Endometrium (tissue), 2 donors: ENCODE results near the gene POM121L2.

Source experiments
- FAIRE-seq: peaks from 2 replicates; lab custom pipeline; 2012; peaks lifted over from hg19 to GRCh38; lab: Jason Lieb, UNC
- donor health status: control.
- donor health status: control.

Gene POM121L2

DNA sequence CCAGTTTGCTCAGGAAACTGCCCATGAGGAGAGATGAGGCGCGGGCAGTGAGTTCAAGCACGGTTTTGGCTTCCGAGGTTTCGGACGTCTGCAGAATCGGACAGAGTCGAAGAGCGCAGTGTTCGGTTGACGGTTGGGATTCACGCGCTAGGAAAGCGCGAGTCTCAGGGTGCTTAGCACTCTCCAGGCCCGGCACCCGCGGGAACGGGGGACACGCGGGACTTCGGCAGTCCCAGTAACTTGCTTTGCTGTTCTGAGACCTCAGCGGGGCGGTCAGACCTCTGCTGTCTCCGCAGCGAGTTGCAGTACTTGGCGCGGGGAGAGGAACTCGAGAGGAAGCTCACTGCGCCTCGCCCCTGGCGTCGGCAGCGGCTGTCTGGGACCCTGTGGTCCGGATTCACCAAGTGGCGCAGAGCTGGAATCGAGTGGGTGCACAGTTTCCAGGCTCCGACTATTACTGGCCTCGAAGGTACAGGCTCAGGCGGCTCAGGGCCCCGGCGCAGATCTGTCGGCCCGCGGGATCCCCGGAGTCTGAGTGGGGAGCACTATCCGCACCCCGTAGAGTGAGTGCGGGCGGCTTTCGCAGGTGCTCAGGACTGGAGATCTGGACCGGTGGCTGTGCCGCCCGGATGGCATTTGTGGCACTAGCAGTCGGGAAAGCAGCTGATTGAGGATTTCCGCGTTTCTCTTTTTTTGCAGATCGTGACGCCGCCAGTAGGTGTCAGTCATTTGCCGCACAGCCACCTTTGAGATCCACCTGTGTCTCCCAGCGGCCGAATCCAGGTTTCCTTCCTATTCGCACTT is at the start of gene POM121L2:
TSS of gene POM121L2 (minus strand) at position 128 of the 804 bp plus-strand sequence. CDS start at position 25, 103 bp downstream.
- FAIRE-seq = no peak

DNA sequence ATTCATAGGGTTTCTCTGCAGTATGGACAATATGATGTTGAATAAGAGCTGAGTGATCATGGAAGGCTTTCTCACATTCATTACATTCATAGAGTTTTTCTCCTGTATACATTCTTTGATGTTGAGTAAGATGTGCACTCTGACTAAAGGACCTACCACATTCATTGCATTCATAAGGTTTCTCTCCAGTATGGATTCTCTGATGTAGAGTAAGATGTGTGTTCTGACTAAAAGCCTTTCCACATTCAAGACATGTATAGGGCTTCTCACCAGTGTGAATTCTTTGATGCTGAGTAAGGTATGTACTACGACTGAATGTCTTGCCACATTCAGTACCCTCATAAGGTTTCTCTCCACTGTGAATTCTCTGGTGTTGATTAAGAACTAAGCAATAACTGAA is 47.2 kb upstream of the POM121L2 start:
- no peak for FAIRE-seq

DNA sequence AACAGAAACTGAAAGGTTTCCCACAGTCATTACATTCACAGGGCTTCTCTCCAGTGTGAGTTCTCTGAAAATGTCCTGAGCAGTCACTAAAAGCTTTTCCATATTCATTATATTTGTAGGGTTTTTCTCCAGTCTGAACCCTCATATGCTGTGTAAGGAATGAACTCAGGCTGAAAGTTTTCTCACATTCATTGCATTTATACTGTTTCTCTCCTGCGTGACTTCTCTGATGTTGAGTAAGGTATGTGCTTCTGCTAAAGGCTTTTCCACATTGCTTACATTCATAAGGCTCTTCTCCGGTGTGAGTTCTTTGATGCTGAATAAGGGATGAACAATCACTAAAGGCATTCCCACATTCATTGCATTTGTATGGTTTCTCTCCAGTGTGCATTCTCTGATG is 46.7 kb upstream of the POM121L2 start:
- FAIRE-seq = no peak

DNA sequence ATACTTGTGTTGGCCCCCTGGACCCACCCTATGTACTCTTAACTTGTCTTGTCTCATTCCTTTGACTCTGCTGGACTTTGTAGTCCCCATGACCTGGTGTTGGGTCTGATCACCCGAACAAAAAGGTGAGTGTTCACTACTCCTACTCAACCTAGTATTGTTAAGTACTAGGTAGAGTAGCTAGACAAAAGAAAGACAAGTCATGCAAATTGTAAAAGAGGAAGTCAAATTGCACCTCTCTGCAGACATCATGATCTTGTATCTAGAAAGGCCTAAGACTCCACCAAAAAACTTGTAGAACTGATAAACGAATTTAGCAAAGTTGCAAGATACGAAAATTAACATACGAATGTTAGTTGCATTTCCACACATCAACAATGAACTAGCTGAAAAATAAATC is 40.8 kb upstream of the POM121L2 start:
- no peak for FAIRE-seq

DNA sequence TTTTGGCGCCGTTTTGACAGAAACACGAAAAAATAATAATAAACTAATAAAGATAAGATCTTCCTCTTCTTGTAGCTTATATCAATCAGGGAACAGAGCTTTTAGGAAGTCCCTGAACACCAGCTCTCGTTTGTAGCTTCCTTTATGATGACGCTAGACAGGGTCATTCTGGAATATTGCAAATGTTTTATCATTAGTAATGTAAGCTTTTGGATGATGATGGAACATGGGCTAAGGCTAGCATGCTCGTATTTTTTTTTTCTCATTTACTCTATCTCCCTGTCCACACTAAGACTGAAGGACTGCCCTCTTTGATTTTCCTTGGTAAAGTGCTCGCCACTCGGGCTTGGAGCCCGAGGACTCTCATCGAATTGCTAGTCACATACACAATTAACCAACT is 22.1 kb upstream of the POM121L2 start:
- no peak for FAIRE-seq

DNA sequence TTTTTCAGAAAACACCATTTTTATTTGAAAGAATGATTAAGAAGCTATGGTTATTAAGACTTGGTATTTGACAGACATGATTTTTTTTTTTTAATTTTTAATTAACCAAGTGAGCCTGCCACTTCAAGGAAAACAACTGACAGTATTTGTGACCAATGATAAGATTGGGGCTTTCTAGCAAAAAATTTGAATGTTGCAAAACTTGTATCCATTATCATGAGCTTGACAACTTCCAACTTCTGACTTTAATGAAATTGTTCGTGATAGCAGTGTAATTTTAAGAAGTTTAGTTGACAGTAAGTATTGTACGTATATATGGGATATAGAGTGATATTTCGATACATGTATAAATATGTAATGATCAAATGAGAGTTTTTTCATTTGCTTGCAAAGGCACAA is 21.6 kb upstream of the POM121L2 start:
- no peak for FAIRE-seq

DNA sequence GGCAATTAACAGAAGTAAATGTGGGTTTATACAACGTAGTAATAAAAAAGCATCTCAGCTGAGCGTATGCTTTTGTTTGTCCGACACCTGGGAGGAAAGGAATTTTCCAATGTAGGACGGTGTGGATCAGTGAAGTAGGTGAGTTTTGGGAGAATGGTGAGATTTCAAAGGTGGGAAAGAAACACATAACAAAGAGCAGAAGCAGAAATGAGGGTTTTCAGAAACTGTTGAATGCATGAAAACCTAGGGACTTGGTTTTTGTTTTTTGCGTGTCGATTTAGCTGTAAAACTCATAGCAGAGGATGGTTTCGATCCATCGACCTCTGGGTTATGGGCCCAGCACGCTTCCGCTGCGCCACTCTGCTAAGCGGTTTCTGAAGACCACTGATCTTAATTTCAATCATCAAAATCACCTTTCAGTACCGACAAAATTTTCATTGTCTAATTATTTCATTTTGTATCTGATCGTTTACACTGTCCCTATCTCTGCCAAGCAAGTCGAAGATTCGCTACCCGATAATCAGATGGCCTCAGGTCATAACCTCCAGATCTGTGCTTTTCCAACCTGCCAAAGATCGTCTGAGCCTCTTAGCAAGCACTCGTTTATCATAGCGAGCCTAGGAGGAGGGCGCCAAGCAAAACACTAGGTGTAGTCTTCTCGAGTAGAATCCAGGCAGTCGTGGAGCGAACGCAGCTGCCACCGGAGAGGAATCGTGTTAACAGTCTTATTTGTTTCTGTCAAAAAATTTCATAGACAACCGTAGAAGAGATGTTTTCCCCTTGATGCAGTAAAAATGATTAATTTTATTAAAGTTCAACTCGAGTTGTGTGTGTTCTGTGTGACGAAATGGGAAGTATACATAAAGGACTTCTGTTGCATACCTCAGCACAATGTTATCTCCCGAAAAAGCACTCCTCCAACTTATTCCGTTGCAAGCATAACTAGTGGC is 20.9 kb upstream of the POM121L2 start:
- no peak for FAIRE-seq

DNA sequence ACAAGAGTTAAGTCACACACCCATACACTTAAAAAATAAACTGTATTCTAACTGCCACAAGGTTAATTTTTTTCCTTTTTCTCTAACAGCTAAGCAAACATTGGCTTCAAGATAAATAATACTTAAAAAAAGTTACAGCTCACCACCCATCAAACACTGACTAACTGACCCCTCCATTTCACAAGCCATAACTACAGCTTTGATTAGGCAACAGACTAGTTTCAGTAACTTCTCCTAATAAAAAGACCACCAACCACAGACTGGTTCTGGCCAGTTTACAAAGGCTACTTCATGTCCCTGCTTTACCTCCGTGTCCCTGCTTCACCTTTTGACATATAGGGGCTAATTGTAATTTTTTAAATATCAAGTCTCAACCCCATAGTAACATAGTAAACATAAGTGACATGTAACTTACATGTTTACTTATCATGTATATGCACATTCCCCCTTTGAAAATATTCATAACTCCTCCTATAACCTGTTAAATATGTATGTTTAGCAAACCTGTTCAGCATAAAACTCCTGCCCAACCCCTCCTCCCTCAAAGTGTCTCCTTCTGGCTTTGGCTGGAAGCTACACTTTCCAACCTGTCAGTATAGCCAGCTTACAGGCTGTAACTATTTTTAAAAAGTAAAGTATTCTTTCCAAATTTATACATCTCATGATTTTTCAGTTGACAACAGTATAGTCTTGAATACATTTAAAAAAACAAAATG is 15.1 kb upstream of the POM121L2 start:
- no peak for FAIRE-seq

DNA sequence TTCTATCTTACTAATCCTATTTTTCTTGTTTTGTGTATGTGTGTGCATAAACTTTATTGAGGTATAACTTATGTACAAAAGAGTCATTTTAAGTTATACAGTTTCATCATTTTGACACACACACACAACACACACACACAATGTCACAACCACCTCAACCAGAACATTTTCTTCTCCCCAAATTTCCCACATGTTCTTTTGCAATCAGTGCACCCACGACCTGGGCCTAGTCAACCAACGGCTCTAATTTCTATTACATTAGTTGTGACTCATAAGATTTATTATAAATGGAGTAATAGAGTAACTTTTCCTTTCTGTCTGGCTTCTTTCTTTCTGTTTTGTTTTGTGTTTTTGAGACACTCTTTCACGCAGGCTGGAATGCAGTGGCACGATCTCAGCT is 9.8 kb upstream of the POM121L2 start:
- no peak for FAIRE-seq

DNA sequence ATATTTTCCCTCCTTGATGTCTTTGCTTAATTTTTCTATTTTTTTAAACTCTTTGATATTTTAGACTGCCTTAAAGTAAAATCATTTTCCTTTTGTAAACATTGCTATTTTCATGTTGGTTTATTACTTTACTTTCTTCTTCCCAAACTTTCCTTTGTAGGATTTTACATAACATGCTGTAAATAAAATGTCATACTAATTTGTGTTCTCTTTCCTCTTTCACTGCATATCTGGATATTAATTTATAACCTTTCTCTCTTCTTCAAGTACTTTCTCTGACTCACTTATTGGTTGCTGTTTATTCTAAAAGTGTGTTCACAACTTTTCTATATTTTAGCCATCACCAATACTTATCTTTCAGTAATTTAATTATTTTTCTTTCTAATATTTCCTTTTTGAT is 9.3 kb upstream of the POM121L2 start:
- FAIRE-seq = no peak

DNA sequence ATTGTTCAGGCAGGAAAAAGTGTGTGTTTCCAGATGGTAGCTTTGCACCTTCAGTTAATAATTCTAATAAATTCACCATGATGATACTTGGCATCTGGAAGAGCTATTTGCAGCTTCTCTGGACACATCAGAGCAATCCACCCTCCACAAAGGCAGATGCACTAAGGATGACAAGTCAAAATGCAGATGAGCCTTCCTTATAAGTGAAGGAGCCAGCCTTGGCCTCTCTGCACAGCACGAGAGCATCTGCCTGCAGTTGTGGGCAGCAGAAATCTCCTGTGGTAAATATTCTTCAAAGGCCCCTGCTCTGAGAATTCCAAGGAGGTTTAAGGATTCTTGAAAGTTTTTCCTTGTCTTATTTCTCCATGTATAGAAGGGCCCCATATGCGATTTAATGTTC is 6.9 kb upstream of the POM121L2 start:
- FAIRE-seq = no peak

DNA sequence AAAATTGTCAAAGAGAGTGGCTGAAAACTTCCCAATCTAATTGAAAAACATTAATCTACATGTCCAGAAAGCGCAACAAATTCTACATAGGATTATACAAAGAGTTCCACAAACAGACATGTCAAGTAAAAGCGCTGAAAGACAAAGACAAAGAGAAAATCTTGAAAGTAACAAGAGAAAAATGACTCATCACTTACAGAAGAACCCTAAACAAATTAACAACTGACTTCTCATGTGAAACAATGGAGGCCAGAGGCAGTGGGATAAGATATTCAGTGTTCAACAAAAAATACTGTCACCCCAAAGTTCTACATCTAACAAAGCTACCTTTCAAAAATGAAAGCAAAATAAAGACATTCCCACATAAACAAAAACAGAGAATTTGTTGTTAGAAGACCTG is 2.0 kb upstream of the POM121L2 start:
- no peak for FAIRE-seq

DNA sequence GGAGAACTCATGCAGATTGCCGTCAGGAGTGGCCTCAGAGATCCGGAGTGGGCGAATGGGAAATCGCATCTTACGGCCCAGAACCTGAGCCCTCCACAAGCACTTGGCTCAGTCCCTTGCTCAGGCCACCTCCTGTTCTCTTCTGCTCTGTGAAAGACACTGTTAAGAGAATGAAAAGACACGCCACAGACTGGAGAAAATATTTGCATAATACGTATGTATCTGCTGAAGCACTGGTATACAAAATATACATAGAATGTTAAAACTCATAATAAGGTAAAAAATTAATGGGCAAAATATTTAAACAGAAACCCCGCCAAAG is 838 bp upstream of the POM121L2 start:
- no peak for FAIRE-seq

DNA sequence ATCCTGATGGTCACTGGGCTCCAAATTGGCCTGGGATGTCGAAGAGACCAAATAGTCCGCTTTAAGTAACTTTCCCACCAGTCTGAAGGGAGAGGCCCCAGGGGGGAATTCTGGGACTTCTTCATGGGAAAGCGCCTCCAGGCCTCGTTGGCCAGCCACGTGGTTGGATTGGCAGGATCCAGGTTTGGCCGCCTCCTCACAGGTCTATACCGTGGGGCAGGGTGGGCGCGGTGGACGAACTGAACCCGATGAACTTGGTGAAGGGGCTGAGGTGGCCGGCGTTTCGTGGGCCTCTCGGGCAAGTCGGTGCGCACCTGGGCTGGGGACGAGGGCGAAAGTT is 297 bp downstream of the POM121L2 start:
- no peak for FAIRE-seq

DNA sequence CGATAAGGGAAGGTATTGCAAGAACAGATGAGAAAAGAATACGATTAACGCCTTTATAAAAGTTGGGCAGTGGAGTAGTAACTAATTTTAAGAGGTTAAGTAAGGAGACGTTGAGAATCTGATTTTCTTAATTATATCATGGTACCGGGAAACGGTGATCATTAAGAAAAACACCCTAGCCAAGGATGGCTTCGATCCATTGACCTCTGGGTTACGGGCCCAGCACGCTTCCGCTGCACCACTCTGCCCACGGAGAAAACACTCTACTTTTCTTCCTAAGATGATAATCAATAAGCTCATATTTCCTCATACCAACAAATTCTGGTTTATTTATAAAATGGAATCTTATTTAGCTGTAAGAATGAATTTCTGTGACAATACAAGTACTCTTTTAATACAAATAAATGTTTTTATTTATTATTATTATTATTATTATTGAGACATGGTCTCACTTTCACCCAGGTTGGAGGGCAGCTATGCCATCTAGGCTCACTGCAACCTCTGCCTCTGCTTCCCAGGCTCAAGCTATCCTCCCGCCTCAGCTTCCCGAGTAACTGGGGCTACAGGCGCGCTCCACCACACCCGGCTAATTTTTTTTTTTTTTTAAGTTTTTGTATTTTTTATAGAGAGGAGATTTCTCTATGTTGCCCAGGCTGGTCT is 8.3 kb downstream of the POM121L2 start:
- FAIRE-seq = no peak

DNA sequence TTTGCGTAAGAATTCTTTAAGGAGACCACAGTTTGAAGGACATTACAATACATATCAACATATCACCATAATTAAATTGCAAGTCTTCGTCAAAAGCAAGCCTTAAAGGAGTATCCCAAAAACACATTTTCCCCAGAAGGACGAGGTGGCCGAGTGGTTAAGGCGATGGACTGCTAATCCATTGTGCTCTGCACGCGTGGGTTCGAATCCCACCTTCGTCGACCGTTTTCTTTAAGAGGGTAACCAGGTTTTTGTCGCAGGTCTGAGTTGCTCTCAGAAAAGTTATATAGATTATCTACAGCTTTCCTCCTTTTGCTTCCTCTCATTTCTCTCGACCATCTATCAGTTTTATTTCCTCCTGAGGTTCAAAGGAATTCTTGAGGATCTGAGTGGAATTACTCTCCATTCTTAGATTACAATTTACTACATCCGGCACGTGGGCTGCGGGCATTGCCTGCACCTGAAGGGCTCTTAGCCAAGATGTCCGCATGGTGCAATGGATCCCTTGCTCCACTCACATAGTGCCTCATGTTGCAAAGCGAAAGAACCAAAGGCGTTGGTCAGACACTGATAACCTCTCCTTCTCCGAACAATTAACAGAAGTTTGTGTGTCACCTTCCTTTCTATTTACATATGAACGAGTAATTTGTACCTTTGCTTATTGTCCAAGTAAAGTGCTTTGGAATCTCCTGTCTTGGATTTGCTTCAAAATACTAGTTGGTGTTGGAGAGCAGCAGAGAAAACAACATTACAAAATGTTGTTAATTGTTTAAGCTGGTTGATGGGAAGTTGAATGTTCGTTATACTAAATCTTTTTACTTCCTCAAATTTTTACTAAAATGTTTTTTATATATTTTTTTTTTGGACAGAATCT is 14.0 kb downstream of the POM121L2 start:
- no peak for FAIRE-seq

DNA sequence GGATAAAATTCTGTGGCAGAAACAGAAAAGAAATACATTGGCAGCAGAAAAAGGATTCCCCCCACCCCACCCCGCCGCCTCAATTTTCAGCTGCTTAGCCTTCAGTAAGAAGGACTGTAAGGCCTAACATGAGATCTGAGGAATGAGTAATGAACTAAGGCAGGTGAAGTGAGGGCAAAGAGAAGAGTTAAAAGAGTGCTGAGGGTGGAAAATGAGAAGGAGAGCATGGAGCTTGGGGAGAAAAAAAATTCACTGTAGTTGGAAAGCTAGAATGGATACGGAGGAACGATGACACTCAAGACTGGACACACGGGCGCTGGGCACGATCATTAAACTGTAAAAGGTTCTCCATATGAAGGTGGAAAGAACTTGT is 14.6 kb downstream of the POM121L2 start:
- FAIRE-seq = no peak

DNA sequence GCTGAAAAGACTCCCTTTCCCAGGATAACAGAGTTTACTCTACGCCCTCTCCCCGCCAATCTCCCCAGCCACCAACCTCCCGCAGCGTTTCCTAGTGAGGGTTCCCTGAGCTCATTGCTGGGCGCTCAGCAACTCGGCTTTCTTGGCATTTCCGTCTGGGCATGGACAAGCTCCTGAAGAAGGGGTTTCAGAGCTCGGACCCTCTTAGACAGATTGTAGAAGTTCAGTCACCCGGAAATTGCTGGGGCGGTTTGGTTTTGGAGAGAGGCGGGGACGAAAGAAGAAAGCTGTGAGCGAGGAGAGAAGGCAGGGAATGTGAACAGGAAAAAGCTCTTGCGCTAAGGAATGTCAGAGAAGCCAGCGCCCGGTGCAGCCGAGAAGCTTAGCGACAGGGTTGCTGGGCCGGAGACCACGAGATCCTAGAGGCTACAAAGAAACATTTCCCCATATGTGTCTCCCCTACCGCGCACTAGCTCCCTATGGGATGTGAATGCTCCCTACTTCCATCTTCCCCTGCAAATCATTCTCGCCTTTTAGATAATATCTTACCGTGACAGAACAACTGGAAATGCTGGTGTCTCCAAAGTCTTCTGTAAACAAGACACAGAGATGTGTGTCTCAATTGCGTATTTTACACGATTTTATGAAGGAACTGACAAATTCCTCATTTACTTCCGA is 15.8 kb downstream of the POM121L2 start:
- no peak for FAIRE-seq

DNA sequence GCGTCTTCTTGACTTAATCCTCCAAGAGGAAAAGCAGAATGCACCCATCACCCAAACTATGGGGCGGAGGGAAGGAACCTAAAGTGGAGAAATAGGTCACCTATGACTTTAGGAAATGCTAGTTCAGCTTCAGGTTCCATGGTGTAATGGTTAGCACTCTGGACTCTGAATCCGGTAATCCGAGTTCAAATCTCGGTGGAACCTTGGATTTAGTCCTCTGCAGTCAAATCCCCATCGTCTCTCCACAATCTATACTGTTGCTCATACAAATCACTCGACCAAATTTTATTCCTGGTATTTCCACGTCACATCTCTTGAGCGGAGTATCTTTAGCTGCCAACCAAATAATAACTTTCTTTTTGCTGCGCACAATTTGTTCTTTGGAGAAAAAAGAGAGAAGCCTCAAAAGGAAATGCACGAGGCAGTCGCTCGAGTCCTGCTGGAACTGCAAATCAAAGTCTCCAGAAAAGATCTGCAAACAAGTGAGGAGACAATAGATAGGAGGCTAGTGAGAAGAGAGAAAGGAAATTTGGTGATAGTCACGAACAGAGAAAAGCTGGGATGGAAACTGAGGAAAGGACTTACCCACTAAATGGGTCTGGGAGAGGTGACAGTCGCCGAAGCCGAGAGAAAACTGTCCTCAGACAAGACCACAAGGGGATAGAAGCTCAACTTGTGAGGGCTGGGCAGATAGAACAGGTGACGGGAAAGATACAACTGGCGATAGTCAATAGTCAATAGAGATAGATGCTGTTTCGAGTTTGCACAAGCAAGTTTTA is 16.6 kb downstream of the POM121L2 start:
- FAIRE-seq = no peak

DNA sequence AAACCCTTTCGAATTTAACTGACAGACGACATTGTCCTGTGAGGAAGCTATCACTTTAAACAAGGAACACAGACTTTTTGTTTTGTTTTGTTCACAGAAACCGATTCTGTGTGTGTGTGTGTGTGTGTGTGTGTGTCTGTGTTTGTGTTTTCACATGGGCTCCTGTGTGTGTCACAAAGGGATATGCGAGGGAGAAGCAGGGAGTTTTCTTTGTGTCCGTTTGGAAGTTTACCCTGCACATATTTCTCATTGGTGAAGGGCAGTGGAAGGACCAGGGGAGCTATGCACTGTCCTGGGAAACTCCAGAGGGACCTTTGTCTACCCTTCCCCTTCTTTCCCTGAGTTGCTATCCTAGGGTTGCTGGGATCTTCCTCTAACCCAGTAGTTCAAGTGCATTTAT is 17.7 kb downstream of the POM121L2 start:
- no peak for FAIRE-seq
